ENCODE results near the gene RPAIN.

The RPAIN gene

GRCh38 chr17:5373112-5373511 lies 46.9 kb upstream of the RPAIN start (continued):
- TF ChIP-seq TCF4 (CRISPR knock-in tag; IDR thresholded peaks at IDR 0.05; ENCODE audit: borderline replicate concordance) (no peak), ZC3H10 (CRISPR knock-in tag; IDR thresholded peaks at IDR 0.05) (no peak), CSDC2 (CRISPR knock-in tag; IDR thresholded peaks at IDR 0.05) (no peak), ZFP3 (CRISPR knock-in tag; IDR thresholded peaks at IDR 0.05) (no peak), PPARA (CRISPR knock-in tag; IDR thresholded peaks at IDR 0.05; ENCODE audit: borderline replicate concordance) (no peak), GLIS3 (CRISPR knock-in tag; IDR thresholded peaks at IDR 0.05) (no peak)

- ATAC-seq, result no peak
- TF ChIP-seq ESRRG (CRISPR knock-in tag; IDR thresholded peaks at IDR 0.05) (no peak), POU6F1 (CRISPR knock-in tag; IDR thresholded peaks at IDR 0.05; ENCODE audit: borderline replicate concordance, low read depth) (no peak), ZNF8 (CRISPR knock-in tag; IDR thresholded peaks at IDR 0.05) (no peak), ZNF565 (CRISPR knock-in tag; conservative IDR thresholded peaks at IDR 0.05; ENCODE audit: low read depth) (no peak), ZFP3 (CRISPR knock-in tag; IDR thresholded peaks at IDR 0.05) (no peak), ZC3H10 (CRISPR knock-in tag; IDR thresholded peaks at IDR 0.05) (no peak), TCF4 (CRISPR knock-in tag; IDR thresholded peaks at IDR 0.05; ENCODE audit: borderline replicate concordance) (no peak), RARB (CRISPR knock-in tag; IDR thresholded peaks at IDR 0.05) (no peak), ZFP30 (CRISPR knock-in tag; IDR thresholded peaks at IDR 0.05) (no peak), ARNTL (CRISPR knock-in tag; IDR thresholded peaks at IDR 0.05; ENCODE audit: borderline replicate concordance, low read depth) (no peak), PPARA (CRISPR knock-in tag; IDR thresholded peaks at IDR 0.05; ENCODE audit: borderline replicate concordance) (no peak)
Observed at GRCh38 chr17:5378566-5379207, 41.3 kb upstream of the RPAIN start.

DNA sequence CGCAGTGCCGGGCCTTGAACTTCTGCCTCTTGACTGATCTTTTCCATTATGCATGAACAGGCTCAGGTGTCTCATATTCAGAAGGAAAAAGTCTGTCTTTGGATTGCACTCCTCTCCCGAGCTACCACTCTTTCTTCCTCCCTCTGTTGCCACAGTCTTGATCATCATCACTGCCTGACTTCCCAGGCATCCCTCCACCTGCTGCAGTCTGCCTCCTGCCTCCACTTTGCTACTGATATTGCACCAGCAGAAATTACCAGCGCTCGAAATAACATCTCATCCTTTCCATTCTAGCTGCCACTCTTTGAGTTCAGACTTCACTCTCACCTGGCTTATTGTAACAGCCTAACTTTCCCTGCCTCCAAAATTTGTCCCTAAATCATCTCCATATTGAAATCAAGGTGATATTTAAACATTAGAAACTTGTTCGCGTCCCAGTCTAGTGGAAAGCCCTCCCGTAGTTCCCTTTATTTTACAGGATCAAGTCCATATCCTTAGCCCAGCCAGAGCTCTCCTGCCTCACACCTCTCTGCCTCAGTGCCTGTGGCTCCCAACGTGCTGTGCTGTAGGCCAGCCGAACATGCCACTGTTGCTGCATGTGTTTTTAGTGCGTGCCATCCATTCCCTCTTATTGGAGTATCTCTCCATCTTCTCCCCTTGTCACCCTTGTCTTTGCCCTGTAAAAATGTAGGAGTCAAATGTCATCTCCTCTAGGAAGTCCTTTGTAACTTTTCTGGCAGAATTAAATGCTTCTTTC lies 40.5 kb upstream of the RPAIN start:
- TF ChIP-seq ZFP30 (CRISPR knock-in tag; IDR thresholded peaks at IDR 0.05) (no peak), BACH2 (CRISPR knock-in tag; IDR thresholded peaks at IDR 0.05; ENCODE audit: borderline replicate concordance) (no peak), RARB (CRISPR knock-in tag; IDR thresholded peaks at IDR 0.05) (no peak), POU6F1 (CRISPR knock-in tag; IDR thresholded peaks at IDR 0.05; ENCODE audit: borderline replicate concordance, low read depth) (no peak), ZFP3 (CRISPR knock-in tag; IDR thresholded peaks at IDR 0.05) (no peak), CSRNP3 (CRISPR knock-in tag; IDR thresholded peaks at IDR 0.05) (no peak), PPARA (CRISPR knock-in tag; IDR thresholded peaks at IDR 0.05; ENCODE audit: borderline replicate concordance) (no peak), TSHZ2 (CRISPR knock-in tag; IDR thresholded peaks at IDR 0.05) (no peak), TOX (CRISPR knock-in tag; IDR thresholded peaks at IDR 0.05; ENCODE audit: borderline replicate concordance) (no peak), ISL1 (CRISPR knock-in tag; IDR thresholded peaks at IDR 0.05) (no peak), ESRRG (CRISPR knock-in tag; IDR thresholded peaks at IDR 0.05) (no peak), ZNF565 (CRISPR knock-in tag; conservative IDR thresholded peaks at IDR 0.05; ENCODE audit: low read depth) (no peak), ZNF70 (CRISPR knock-in tag; IDR thresholded peaks at IDR 0.05) (no peak), ARNTL (CRISPR knock-in tag; IDR thresholded peaks at IDR 0.05; ENCODE audit: borderline replicate concordance, low read depth) (no peak), GLIS3 (CRISPR knock-in tag; IDR thresholded peaks at IDR 0.05) (no peak), CSDC2 (CRISPR knock-in tag; IDR thresholded peaks at IDR 0.05) (no peak), ZC3H10 (CRISPR knock-in tag; IDR thresholded peaks at IDR 0.05) (no peak), TCF4 (CRISPR knock-in tag; IDR thresholded peaks at IDR 0.05; ENCODE audit: borderline replicate concordance) (no peak)
- TF ChIP-seq, protein P1, sequence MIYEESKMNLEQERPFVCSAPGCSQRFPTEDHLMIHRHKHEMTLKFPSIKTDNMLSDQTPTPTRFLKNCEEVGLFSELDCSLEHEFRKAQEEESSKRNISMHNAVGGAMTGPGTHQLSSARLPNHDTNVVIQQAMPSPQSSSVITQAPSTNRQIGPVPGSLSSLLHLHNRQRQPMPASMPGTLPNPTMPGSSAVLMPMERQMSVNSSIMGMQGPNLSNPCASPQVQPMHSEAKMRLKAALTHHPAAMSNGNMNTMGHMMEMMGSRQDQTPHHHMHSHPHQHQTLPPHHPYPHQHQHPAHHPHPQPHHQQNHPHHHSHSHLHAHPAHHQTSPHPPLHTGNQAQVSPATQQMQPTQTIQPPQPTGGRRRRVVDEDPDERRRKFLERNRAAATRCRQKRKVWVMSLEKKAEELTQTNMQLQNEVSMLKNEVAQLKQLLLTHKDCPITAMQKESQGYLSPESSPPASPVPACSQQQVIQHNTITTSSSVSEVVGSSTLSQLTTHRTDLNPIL (CRISPR knock-in tag; IDR thresholded peaks at IDR 0.05; ENCODE audit: low read depth), result no peak
- no peak for ATAC-seq

Data from SK-N-SH treated with all-trans-retinoic acid at 6 μM for 48 hours (cell line).